ENCODE data around the gene XYLT1.

DNA sequence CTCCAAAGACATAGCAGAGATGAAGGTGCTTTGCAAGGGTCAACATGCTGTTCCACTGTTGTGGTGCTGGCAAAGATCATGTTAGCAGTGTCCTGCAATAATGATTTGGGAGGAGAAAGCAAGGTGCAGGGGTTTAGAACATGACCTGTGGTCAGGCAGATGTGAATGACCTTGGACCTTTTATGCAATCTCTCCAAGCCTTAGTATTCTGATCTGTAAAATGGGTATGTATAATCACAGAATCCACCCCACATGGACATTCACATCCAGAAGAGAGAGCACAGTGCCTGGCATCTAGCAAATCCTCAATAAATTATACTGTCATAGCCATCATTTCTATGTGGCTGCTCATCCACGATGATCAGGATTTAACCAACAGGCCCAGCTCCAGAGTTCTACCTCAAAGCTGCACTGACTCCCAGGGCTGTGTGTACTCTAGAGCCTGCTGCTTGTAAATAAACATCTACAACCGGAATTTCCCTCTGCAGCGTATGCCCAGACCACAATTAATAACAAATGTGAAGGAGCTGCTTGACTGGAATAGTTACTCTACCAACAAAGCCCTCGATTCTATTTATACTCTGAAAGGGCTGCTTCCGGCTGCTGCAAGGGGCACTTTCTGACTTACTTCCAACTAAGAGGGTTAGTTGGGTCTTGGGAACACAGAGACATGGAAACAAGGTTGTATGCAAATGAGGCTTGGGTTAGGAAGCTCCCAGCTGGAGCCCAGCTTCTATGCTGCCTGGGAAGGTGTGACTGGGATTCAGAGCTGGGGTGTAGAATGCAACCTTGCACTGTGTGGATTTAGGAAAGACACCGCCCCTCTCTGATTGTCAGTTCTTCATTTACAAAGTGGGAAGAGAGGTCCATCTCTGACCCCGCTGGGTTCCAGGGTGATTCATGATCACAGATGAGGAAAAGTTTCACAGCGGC lies 265.2 kb downstream of the XYLT1 start:
- TF ChIP-seq, protein P1, sequence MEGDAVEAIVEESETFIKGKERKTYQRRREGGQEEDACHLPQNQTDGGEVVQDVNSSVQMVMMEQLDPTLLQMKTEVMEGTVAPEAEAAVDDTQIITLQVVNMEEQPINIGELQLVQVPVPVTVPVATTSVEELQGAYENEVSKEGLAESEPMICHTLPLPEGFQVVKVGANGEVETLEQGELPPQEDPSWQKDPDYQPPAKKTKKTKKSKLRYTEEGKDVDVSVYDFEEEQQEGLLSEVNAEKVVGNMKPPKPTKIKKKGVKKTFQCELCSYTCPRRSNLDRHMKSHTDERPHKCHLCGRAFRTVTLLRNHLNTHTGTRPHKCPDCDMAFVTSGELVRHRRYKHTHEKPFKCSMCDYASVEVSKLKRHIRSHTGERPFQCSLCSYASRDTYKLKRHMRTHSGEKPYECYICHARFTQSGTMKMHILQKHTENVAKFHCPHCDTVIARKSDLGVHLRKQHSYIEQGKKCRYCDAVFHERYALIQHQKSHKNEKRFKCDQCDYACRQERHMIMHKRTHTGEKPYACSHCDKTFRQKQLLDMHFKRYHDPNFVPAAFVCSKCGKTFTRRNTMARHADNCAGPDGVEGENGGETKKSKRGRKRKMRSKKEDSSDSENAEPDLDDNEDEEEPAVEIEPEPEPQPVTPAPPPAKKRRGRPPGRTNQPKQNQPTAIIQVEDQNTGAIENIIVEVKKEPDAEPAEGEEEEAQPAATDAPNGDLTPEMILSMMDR (IDR thresholded peaks at IDR 0.05) = no peak
- no peak for TF ChIP-seq ZFX (IDR thresholded peaks at IDR 0.05; ENCODE audit: borderline replicate concordance)
